Heart right ventricle (tissue), 16 donors: ENCODE measurements around the gene FBXL22. TPM values are rescaled to one million over a fixed set of nuclear protein-coding genes. Genes with fewer than 3 reads are reported as not detected.

Experiments
- ATAC-seq, 8 donors: fragments of 200-7000 bp; cut with Tn5 transposase; one replicate each; pipeline ENCODE4 v1.9.1; 2020; ENCODE audit warnings: mild to moderate bottlenecking in 8 of 8, moderate library complexity in 8 of 8, moderate number of reproducible peaks in 1 of 8
- DNase-seq, 2 donors: peaks; one replicate each; pipeline ENCODE4 v3.0.0-alpha.2; 2020
- H3K27ac ChIP-seq, 10 donors: fragments of 200-600 bp; sonication (generic) in 2 of 10; one replicate each; pipeline versions ENCODE4 v1.5.0 to v1.8.0; 2020 to 2022; ENCODE audit warnings: mild to moderate bottlenecking in 3 of 10
- H3K27me3 ChIP-seq, 7 donors: fragments of 200-600 bp; one replicate each; pipeline ENCODE4 v1.8.0; 2021 to 2022; ENCODE audit warnings: mild to moderate bottlenecking in 2 of 7
- H3K36me3 ChIP-seq, 9 donors: fragments of 200-600 bp; sonication (generic) in 1 of 9; one replicate each; pipeline versions ENCODE4 v1.5.0 to v1.8.0; 2020 to 2022; ENCODE audit warnings: mild to moderate bottlenecking in 2 of 9
- H3K4me1 ChIP-seq, 9 donors: fragments of 200-600 bp; sonication (generic) in 1 of 9; one replicate each; pipeline versions ENCODE4 v1.5.0 to v1.8.0; 2020 to 2022; ENCODE audit warnings: mild to moderate bottlenecking in 4 of 9
- H3K4me3 ChIP-seq, 10 donors: fragments of 200-600 bp; sonication (generic) in 2 of 10; one replicate each; pipeline versions ENCODE4 v1.5.0 to v1.8.0; 2020 to 2022; ENCODE audit warnings: mild to moderate bottlenecking in 7 of 10, moderate library complexity in 2 of 10
- H3K9me3 ChIP-seq, 11 donors: fragments of 200-600 bp in 10 of 11; sonication (generic) in 2 of 11; one replicate each; pipeline versions ENCODE4 v1.5.0 to v1.8.0; 2013 to 2022; ENCODE audit warnings: mild to moderate bottlenecking in 2 of 11, control low read depth in 1 of 11, moderate library complexity in 1 of 11
- WGBS, 2 donors: extraction: QIAGEN DNeasy Blood & Tissue Kit; methylation state at CpG; one replicate each; pipeline ENCODE4 v1.1.7; 2013; ENCODE audit warnings: inconsistent platforms in 1 of 2; 5-methylcytosine and 5-hydroxymethylcytosine counted together
- intact Hi-C, 10 donors: fragments of 100-400 bp; cut with DNase I; formaldehyde crosslinking; loops; one replicate each; pipeline versions ENCODE4 v1.11.1 to v1.14.2; 2022
- polyA plus RNA-seq, 2 donors: library from polyadenylated mRNA; stranded (reverse); fragments of 200-250 nt; gene quantifications; one replicate each; pipeline ENCODE4 v1.2.3, GENCODE V29; 2013
- total RNA-seq, 10 donors: library from RNA; stranded (reverse); fragmentation: NEBNext Ultra II Directional in 3 of 10; extraction: Animal tissue kit (Norgen Biotek cat#: 25700) in 3 of 10; gene quantifications; one replicate each; pipeline versions ENCODE4 v1.2.1 to v1.2.4, GENCODE V29; 2021 to 2023
- TF ChIP-seq, protein P1 (sequence below), 9 donors: fragments of 200-600 bp; sonication (generic) in 2 of 9; IDR thresholded peaks; one replicate each; pipeline versions ENCODE4 v1.5.0 to v1.8.0; 2021 to 2022; ENCODE audit warnings: antibody characterized with exemption in 9 of 9, mild to moderate bottlenecking in 5 of 9, moderate library complexity in 1 of 9
- donor health status: Arrhythmogenic right ventricular cardiomyopathy.
- donor health status: ischemic (EF 13 %, LVEDD 7.1; RV severe dilation, severe dysfunction).
- donor health status: healthy with polysubstance abuse.
- donor health status: DM: no; HTN: yes; CAD: no.
- donor health status: DM: no; HTN: no; CAD: no.
- donor health status: ischemic (EF 25% LVEDD 6.9; RV normal size, moderate dysfunction).
- donor health status: ischemic (EF 25% LVEDD 5.7; RV mildly dilated, moderate dysfunction).
- donor health status: healthy.
- donor health status: DM: yes; HTN: yes; CAD: no.
- donor health status: Ischemic cardiomyopathy.
- donor health status: ischemic (EF 35%, LVEDD 5.7; RV mildly dilated, moderate dysfunction).
- donor health status: nonischemic (EF 11% LVEDD 7.7; RV severe dilation, severe dysfunction).
- donor health status: DM: yes; HTN: yes; CAD: no.
- donor health status: PGD.
- donor health status: ischemic (EF 29% LVEDD 5.4; RV normal size, mild dysfunction).
- donor health status: nonischemic (EF 23%, LVEDD 6.1; RV moderate dilation, normal function).

FBXL22 gene
- total and polyA plus RNA-seq, 12 donors: 2.5 to 38.3 (median 23.5) TPM

DNA sequence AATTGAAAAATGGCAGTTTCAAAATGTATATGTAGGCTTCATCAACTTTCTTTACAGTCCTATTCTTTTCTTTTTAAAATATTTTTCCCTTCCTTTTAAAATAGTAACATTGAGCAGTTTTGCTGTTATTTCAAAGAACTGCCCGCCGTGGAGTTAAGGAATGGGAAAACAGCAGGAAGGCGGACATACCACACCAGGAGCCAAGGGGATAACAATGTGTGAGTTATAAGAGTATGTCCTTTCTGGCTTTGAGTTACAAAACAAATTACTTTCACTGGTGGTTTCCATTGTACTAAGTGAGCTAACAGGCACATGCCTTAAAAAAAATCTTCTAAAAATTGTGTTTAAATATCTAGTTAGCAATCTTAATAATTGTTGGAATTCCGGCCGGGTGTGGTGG, 37.4 kb upstream of the FBXL22 start:
- peaks cover 0 to 100% (median 21%) of the 10 kb centered on the region in 9 donors for H3K36me3 ChIP-seq
- intact Hi-C loops: loop anchor here in 3 of 10 donors (5.0 to 10.0 kb wide), 3 partner anchors 52 to 57 kb away; partner anchors contain the start of gene USP3 (in 2 of the 3)

DNA sequence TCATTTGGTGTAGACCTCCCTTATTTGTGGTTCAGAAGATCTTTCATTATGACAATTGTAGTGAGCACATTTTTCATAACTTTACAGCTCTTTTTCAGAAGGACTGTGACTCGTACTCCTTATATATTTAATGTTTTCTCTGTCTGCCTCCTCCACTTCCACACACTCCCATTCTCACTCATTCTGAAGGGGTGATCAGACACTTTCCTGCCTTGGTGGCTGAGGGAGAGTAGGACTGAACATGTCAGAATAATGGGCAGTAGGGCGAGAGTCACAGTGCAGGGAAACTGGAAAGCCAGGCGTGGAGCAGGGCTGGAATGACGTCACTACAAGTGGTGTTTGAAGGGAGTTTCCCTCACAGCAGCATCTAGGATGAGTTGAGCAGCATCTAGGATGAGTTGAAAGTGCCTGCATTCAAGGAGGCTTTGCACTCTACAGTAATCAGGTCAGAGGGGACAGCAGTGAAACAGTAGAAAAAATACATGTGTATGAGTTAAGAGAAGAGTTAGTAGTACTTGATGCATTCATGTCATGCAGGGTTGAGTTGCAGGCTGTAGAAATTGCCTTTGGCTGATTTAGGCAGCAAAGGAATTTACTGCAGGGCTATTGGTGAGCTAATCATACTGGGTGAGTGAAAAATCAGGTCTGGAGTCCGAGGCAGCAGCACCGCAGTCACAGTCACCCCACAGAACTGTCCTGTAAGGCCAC, 36.3 kb upstream of the FBXL22 start:
- Histone ChIP-seq H3K36me3 (peaks cover 0 to 100% (median 20%) of the 10 kb centered on the region in 9 donors), H3K27ac (no peak overlapping the region), H3K4me3 (no peak overlapping the region), H3K4me1 (peaks cover 0 to 8% (median 0%) of the 10 kb centered on the region in 9 donors), H3K27me3 (no peaks in the 10 kb centered on the region), H3K9me3 (no peaks in the 10 kb centered on the region)
- TF ChIP-seq, protein P1, sequence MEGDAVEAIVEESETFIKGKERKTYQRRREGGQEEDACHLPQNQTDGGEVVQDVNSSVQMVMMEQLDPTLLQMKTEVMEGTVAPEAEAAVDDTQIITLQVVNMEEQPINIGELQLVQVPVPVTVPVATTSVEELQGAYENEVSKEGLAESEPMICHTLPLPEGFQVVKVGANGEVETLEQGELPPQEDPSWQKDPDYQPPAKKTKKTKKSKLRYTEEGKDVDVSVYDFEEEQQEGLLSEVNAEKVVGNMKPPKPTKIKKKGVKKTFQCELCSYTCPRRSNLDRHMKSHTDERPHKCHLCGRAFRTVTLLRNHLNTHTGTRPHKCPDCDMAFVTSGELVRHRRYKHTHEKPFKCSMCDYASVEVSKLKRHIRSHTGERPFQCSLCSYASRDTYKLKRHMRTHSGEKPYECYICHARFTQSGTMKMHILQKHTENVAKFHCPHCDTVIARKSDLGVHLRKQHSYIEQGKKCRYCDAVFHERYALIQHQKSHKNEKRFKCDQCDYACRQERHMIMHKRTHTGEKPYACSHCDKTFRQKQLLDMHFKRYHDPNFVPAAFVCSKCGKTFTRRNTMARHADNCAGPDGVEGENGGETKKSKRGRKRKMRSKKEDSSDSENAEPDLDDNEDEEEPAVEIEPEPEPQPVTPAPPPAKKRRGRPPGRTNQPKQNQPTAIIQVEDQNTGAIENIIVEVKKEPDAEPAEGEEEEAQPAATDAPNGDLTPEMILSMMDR (IDR thresholded peaks at IDR 0.05): no peak
- DNase-seq: no peak
- 95% methylated on average over 6 of the region's 6 CpGs for WGBS, 2 donors
- ATAC-seq: no peak
- intact Hi-C loops: no loop called here

More for the DNA sequence above, 37.4 kb upstream of the FBXL22 start:
- no peak for DNase-seq
- Histone ChIP-seq H3K9me3 (no peaks in the 10 kb centered on the region), H3K27me3 (no peaks in the 10 kb centered on the region), H3K4me1 (peaks cover 0 to 9% (median 0%) of the 10 kb centered on the region in 9 donors), H3K27ac (no peak overlapping the region), H3K4me3 (no peak overlapping the region)
- TF ChIP-seq, protein P1 (IDR thresholded peaks at IDR 0.05): no peak
- no peak for ATAC-seq
- 96 to 97% methylated on average over 5 of the region's 5 CpGs for WGBS, 2 donors

DNA sequence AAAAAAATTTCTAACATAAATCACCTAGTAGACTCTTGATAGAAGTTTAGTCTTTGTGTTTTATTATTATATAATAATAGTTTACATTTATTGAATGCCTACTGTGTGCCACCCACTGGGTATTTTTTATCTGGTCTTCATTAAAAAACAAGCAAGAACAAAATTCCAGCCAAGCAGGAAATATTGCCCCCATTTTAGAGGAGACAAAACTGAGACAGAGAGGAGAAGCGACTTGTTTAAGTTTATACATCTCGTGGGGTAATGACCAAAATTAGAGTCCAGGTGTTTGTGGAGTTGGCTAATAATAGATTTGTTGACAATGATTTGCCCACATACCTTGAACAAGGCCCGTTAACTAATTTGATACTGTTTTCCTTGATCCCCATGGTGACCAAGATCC, 33.1 kb upstream of the FBXL22 start:
- Histone ChIP-seq H3K4me1 (no peaks in the 10 kb centered on the region), H3K36me3 (peaks cover 0 to 100% (median 17%) of the 10 kb centered on the region in 9 donors), H3K9me3 (no peaks in the 10 kb centered on the region), H3K4me3 (no peak overlapping the region), H3K27ac (no peak overlapping the region), H3K27me3 (no peaks in the 10 kb centered on the region)
- DNase-seq: no peak
- WGBS, 2 donors: 32 to 53% methylated on average over 3 of the region's 3 CpGs
- intact Hi-C loops: no loop called here
- TF ChIP-seq, protein P1 (IDR thresholded peaks at IDR 0.05): no peak
- no peak for ATAC-seq

DNA sequence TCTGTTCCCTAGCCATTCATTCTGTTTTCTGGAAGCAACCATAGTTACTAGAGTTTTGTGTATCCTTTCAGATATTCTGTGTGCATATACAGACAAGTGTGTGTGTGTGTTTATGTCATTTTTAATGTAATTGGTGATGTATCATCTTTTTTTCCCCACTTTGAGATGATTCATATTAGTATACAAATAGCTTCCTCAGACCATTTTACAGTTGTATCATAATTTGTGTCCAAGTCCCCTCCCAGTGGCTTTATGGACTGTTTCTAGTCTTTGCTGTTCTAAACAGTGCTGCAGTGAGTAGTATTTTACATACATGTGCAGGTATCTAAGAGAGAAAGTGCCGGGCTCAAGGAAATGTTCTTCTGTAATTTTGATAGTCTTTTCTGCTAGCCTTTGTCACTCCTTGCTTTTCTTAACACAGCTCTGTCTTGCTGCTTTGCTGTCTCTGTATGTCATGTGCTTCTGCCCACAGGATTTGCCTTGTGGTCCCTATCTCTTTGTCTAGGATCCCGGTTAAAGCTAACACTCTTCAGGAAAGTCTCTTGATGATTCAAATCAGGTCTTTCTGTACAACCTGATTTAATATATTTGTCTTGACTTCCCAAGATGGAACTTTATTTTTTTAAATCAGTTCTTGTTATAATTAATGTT, 31.5 kb upstream of the FBXL22 start:
- no peaks in the 10 kb centered on the region for H3K27me3 ChIP-seq
- H3K4me3 ChIP-seq: no peak overlapping the region
- no peaks in the 10 kb centered on the region for H3K4me1 ChIP-seq
- no peak for ATAC-seq
- TF ChIP-seq, protein P1 (IDR thresholded peaks at IDR 0.05): no peak
- DNase-seq: no peak
- 82 to 86% methylated on average over 2 of the region's 2 CpGs for WGBS, 2 donors
- H3K36me3 ChIP-seq: peaks cover 0 to 100% (median 28%) of the 10 kb centered on the region in 9 donors
- no peaks in the 10 kb centered on the region for H3K9me3 ChIP-seq
- H3K27ac ChIP-seq: no peak overlapping the region
- intact Hi-C loops: no loop called here
